OCI-LY1 (cell line): Measurements from ENCODE around the gene OR2L3.
"Not testable (repeated sequence)": the region's sequence is repeated elsewhere in the genome, so short reads cannot be mapped to it uniquely, and the experiment has no call there.

Experiments
- H2AFZ ChIP-seq: fragments of 200-600 bp; sonication (generic), shearing (Covaris generic); 2 replicates; pipeline ENCODE4 v1.6.0; 2014; ENCODE audit warnings: antibody characterized with exemption, mild to moderate bottlenecking, low read length
- H3F3A ChIP-seq: fragments of 200-600 bp; sonication (generic), shearing (Covaris generic); 2 replicates; pipeline ENCODE4 v1.6.0; 2014; ENCODE audit warnings: mild to moderate bottlenecking, antibody characterized with exemption, low read length, moderate library complexity; ENCODE audit not compliant: insufficient read depth
- H3K27ac ChIP-seq: fragments of 200-600 bp; sonication (generic); 2 replicates; pipeline ENCODE4 v1.5.1; 2014; ENCODE audit warnings: low read length, mixed run types, mild to moderate bottlenecking, low read depth; ENCODE audit not compliant: poor library complexity, severe bottlenecking
- H3K27me3 ChIP-seq: fragments of 200-600 bp; sonication (generic); 2 replicates; pipeline ENCODE4 v1.6.0; 2014; ENCODE audit warnings: antibody characterized with exemption, mild to moderate bottlenecking, low read length, moderate library complexity; ENCODE audit not compliant: insufficient read depth
- H3K36me3 ChIP-seq: fragments of 200-600 bp; sonication (generic); 2 replicates; pipeline ENCODE4 v1.6.1; 2014; ENCODE audit warnings: mild to moderate bottlenecking, antibody characterized with exemption, low read length, moderate library complexity, mixed read lengths; ENCODE audit not compliant: insufficient read depth
- H3K4me1 ChIP-seq: fragments of 200-600 bp; sonication (generic); 2 replicates; pipeline ENCODE4 v1.5.1; 2014; ENCODE audit warnings: mild to moderate bottlenecking, low read length, moderate library complexity; ENCODE audit not compliant: insufficient read depth, severe bottlenecking
- H3K4me2 ChIP-seq: fragments of 200-600 bp; sonication (generic), shearing (Covaris generic); 2 replicates; pipeline ENCODE4 v1.6.1; 2014; ENCODE audit warnings: low read length
- H3K4me3 ChIP-seq: fragments of 200-600 bp; sonication (generic); 2 replicates; pipeline ENCODE4 v1.5.1; 2014; ENCODE audit warnings: low read length, low read depth, mild to moderate bottlenecking, mixed read lengths; ENCODE audit not compliant: poor library complexity, severe bottlenecking
- H3K79me2 ChIP-seq: fragments of 200-600 bp; shearing (Covaris generic); 2 replicates; pipeline ENCODE4 v1.6.1; 2016; ENCODE audit warnings: mixed run types, low read length, mixed read lengths; ENCODE audit not compliant: insufficient read depth
- H3K9ac ChIP-seq: fragments of 200-600 bp; sonication (generic), shearing (Covaris generic); 2 replicates; pipeline ENCODE4 v1.6.1; 2014; ENCODE audit warnings: mild to moderate bottlenecking, low read length, mixed read lengths
- H3K9me2 ChIP-seq: fragments of 200-600 bp; sonication (generic), shearing (Covaris generic); 2 replicates; pipeline ENCODE4 v1.6.1; 2014; ENCODE audit warnings: low read depth, mild to moderate bottlenecking, low read length, mixed read lengths
- H3K9me3 ChIP-seq: fragments of 200-600 bp; shearing (Covaris generic); 2 replicates; pipeline ENCODE4 v1.6.1; 2014; ENCODE audit warnings: low read length, mixed read lengths
- H4K20me1 ChIP-seq: fragments of 200-600 bp; sonication (generic), shearing (Covaris generic); 2 replicates; pipeline ENCODE4 v1.6.0; 2016; ENCODE audit warnings: mild to moderate bottlenecking, low read length; ENCODE audit not compliant: insufficient read depth
- EZH2 ChIP-seq: fragments of 200-600 bp; sonication (generic), shearing (Covaris generic); IDR thresholded peaks from 2 replicates; pipeline ENCODE4 v1.8.0; 2017; ENCODE audit warnings: borderline replicate concordance, mixed run types, mild to moderate bottlenecking, antibody characterized with exemption, low read length, moderate library complexity, mixed read lengths
- TF ChIP-seq, protein P1 (sequence below): fragments of 200-600 bp; sonication (generic), shearing (Covaris generic); IDR thresholded peaks from 2 replicates; pipeline ENCODE4 v1.5.1; 2017; ENCODE audit warnings: mild to moderate bottlenecking, antibody characterized with exemption, low read length, moderate library complexity, mixed read lengths

The OR2L3 gene

DNA sequence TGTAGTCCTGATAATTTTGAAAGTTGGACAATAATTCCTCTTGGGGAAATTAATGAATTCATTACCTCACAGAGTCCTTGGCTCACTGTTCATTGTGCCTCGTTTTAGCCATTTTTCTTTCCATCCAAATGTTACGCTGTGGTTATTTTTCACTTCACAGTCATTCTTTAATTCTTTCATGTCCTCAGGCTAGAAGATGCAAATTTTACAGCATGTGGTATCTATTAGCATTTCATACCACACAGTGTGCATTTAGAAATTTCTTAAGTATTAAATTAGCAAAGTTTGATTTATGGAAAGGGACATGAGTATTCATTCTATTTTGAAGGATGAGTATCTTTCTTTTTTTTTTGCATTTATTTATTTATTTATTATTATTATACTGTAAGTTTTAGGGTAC is 18.4 kb downstream of the OR2L3 start:
- H3K27ac ChIP-seq = no peak overlapping the region
- H4K20me1 ChIP-seq = no peaks in the 10 kb centered on the region
- H3F3A ChIP-seq = no peaks in the 10 kb centered on the region
- no peaks in the 10 kb centered on the region for H3K36me3 ChIP-seq
- no peaks in the 10 kb centered on the region for H3K79me2 ChIP-seq
- no peak overlapping the region for H3K9ac ChIP-seq
- H3K27me3 ChIP-seq = no peaks in the 10 kb centered on the region
- H3K4me1 ChIP-seq = no peaks in the 10 kb centered on the region
- no peak overlapping the region for H3K4me2 ChIP-seq
- H3K9me3 ChIP-seq = no peaks in the 10 kb centered on the region
- H3K9me2 ChIP-seq = no peaks in the 10 kb centered on the region
- no peak for TF ChIP-seq EZH2
- TF ChIP-seq, protein P1, sequence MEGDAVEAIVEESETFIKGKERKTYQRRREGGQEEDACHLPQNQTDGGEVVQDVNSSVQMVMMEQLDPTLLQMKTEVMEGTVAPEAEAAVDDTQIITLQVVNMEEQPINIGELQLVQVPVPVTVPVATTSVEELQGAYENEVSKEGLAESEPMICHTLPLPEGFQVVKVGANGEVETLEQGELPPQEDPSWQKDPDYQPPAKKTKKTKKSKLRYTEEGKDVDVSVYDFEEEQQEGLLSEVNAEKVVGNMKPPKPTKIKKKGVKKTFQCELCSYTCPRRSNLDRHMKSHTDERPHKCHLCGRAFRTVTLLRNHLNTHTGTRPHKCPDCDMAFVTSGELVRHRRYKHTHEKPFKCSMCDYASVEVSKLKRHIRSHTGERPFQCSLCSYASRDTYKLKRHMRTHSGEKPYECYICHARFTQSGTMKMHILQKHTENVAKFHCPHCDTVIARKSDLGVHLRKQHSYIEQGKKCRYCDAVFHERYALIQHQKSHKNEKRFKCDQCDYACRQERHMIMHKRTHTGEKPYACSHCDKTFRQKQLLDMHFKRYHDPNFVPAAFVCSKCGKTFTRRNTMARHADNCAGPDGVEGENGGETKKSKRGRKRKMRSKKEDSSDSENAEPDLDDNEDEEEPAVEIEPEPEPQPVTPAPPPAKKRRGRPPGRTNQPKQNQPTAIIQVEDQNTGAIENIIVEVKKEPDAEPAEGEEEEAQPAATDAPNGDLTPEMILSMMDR = no peak
- H3K4me3 ChIP-seq = no peak overlapping the region
- H2AFZ ChIP-seq = no peak overlapping the region

DNA sequence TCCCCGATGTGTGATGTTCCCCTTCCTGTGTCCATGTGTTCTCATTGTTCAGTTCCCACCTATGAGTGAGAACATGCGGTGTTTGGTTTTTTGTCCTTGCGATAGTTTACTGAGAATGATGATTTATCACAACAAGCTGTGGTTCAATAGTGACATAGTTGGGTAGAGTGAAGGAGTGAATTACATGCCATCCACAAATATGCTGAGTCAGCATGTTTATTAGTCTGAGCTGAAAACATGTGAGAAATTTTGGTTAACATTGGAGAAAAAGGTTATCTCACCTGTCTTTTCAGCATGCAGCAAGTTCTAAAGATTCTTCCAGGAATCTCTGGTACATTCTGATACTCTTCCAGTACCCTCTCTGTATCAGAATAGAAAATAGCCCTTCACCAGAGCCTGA is 19.0 kb downstream of the OR2L3 start:
- no peaks in the 10 kb centered on the region for H3K4me1 ChIP-seq
- no peak overlapping the region for H3K4me2 ChIP-seq
- no peaks in the 10 kb centered on the region for H4K20me1 ChIP-seq
- H2AFZ ChIP-seq = no peak overlapping the region
- no peaks in the 10 kb centered on the region for H3K9me2 ChIP-seq
- H3K9ac ChIP-seq = no peak overlapping the region
- H3K27ac ChIP-seq = no peak overlapping the region
- H3F3A ChIP-seq = no peaks in the 10 kb centered on the region
- no peaks in the 10 kb centered on the region for H3K27me3 ChIP-seq
- no peaks in the 10 kb centered on the region for H3K36me3 ChIP-seq
- no peaks in the 10 kb centered on the region for H3K9me3 ChIP-seq
- H3K79me2 ChIP-seq = no peaks in the 10 kb centered on the region
- no peak overlapping the region for H3K4me3 ChIP-seq
- TF ChIP-seq, protein P1 = no peak
- no peak for TF ChIP-seq EZH2

DNA sequence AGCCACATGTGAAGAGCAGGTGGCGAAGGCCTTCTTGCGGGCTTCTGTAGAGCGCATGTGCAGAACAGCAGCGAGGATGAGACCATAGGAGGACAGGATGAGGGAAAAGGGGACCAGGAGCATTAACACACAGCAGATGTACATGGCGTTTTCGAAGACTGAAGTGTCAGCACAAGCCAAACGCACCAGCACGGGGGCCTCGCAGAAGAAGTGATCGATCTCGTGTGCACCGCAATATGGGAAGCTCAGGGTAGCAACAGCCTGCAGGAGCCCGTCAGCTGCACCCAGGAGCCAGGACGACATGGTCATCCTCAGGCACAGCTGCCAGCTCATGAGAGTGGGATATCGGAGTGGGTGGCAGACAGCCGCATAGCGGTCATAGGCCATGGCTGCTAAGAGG is 37.2 kb downstream of the OR2L3 start:
- H2AFZ ChIP-seq, H3K27ac ChIP-seq, H3K4me1 ChIP-seq, H3K79me2 ChIP-seq, H3F3A ChIP-seq, H4K20me1 ChIP-seq, H3K9me3 ChIP-seq, H3K4me3 ChIP-seq, H3K9me2 ChIP-seq, H3K36me3 ChIP-seq, H3K27me3 ChIP-seq, H3K9ac ChIP-seq, H3K4me2 ChIP-seq: not testable (repeated sequence)

DNA sequence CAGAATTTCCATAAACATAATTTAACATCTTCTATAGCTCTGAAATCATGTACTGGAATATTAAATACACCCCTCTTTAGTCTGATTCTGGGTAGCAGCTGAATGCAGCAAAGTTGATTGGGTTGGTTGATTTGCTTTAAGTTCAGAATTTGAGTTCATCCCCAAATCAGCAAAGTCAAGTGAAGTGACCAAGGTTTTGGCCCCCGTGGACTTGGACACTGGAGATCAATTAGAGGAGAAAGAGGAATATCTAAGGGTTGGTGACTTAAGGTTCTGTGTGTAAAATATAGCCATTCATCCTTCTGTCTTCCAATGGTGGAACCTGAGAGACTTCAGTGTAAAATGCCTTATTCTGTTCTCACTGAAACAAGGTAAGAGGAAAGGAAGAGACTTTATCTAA is 48.2 kb downstream of the OR2L3 start, which contains the start of gene OR2L13:
TSS of gene OR2L13 (plus strand) at position 301 of the 400 bp plus-strand sequence. CDS start 4,192 bp downstream, outside the sequence.
- H3K36me3 ChIP-seq = no peaks in the 10 kb centered on the region
- no peaks in the 10 kb centered on the region for H3K79me2 ChIP-seq
- TF ChIP-seq, protein P1 = no peak
- no peak for TF ChIP-seq EZH2
- H3K9me2 ChIP-seq = no peaks in the 10 kb centered on the region
- H3K27ac ChIP-seq = no peak within 1 kb of the TSS
- H3K4me2 ChIP-seq = no peak within 1 kb of the TSS
- no peaks in the 10 kb centered on the region for H4K20me1 ChIP-seq
- no peak within 1 kb of the TSS for H2AFZ ChIP-seq
- no peak within 1 kb of the TSS for H3K4me3 ChIP-seq
- no peaks in the 10 kb centered on the region for H3K4me1 ChIP-seq
- no peaks in the 10 kb centered on the region for H3K27me3 ChIP-seq
- H3K9ac ChIP-seq = no peak within 1 kb of the TSS
- H3K9me3 ChIP-seq = no peaks in the 10 kb centered on the region
- H3F3A ChIP-seq = no peaks in the 10 kb centered on the region
